Astrocyte of the spinal cord (primary cell): ENCODE data around the gene DPAGT1.

Source experiments
- DNase-seq: peaks from one replicate; pipeline ENCODE4 v3.0.0; 2011; ENCODE audit warnings: low read depth, low spot score
- H3K4me3 ChIP-seq: 2 replicates; pipeline ENCODE4 v1.5.1; 2011; ENCODE audit warnings: low read depth, mild to moderate bottlenecking, low read length, moderate library complexity
- CTCF ChIP-seq: IDR thresholded peaks from 2 replicates; pipeline ENCODE4 v1.5.1; 2012; ENCODE audit warnings: low read depth, mild to moderate bottlenecking, low read length, inconsistent platforms
- in situ Hi-C: cut with HindIII; loops from 2 replicates; pipeline ENCODE4 v1.10.0; 2017; ENCODE audit warnings: low sequenced_read_pairs

Gene DPAGT1

GRCh38 chr11:119089319-119089718 is 12.3 kb downstream of the DPAGT1 start:
- H3K4me3 ChIP-seq = no peak overlapping the region
- TF ChIP-seq CTCF = no peak
- DNase-seq = no peak
- in situ Hi-C loops = no loop called here

DNA sequence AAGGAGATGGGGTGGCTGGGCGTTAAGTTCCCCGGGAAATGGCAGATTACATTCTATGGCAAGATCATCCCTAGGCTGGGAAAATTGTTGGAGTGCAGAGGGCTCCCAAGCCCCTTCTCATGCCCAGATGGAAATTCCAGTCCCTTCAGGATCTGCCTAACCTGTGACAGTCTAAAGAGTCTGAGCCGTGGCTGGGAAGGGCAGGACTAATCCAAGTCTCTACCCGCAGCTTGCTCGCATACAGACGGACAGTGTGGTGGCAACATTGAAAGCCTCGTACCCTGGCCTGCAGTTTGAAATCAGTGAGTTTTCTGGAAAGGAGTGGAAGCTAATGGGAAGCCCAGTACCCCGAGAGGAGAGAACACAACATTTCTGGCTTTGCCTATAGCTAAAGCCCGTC is 13.2 kb downstream of the DPAGT1 start:
- no peak overlapping the region for H3K4me3 ChIP-seq
- no peak for TF ChIP-seq CTCF
- DNase-seq = no peak
- in situ Hi-C loops = no loop called here

- no peak for DNase-seq
- no peak overlapping the region for H3K4me3 ChIP-seq
- TF ChIP-seq CTCF = no peak
- in situ Hi-C loops = no loop called here
Measured at GRCh38 chr11:119087747-119088241, 13.9 kb downstream of the DPAGT1 start.

DNA sequence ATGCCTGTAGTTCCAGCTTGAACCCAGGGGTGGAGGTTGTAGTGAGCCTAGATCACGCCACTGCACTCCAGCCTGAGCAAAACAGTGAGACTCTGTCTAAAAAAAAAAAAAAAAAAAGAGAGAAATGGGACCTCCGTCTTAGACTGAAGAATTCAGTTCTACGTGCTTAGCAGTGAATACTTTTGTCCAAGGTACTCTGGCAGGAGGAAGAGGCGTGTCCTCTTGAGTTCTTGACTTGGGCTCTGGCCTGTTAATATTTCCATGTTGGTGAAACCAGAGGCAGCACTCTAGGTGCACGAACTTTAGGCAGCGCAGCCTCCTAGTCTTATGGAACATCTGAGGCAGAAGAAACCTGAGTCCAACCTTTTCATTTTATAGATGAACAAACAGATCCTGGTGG is 14.5 kb downstream of the DPAGT1 start:
- TF ChIP-seq CTCF = no peak
- DNase-seq = no peak
- H3K4me3 ChIP-seq = no peak overlapping the region
- in situ Hi-C loops = no loop called here

DNA sequence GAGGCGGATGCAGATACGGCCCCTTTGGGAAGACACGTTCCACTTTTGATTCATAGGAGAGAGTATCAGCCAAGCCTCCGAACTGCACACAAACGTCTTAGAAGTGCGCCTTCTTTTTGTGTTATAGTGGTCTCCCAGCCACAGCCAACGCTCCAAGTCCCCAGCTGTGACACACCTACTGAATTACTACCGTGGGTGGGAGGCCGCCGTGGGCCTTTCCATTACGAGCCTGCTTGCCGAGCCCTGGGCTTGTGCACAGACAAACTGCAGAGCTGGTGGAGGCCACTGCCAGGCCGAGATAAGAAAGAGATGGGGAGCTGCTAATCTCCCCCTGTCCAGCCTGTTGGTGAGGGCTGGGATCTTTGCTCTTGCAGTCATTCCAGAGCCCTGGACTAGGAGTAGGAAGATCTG is 16.2 kb downstream of the DPAGT1 start:
- DNase-seq = no peak
- no peak for TF ChIP-seq CTCF
- peak overlapping the region; percentile 91 for H3K4me3 ChIP-seq
- in situ Hi-C loops = no loop called here

DNA sequence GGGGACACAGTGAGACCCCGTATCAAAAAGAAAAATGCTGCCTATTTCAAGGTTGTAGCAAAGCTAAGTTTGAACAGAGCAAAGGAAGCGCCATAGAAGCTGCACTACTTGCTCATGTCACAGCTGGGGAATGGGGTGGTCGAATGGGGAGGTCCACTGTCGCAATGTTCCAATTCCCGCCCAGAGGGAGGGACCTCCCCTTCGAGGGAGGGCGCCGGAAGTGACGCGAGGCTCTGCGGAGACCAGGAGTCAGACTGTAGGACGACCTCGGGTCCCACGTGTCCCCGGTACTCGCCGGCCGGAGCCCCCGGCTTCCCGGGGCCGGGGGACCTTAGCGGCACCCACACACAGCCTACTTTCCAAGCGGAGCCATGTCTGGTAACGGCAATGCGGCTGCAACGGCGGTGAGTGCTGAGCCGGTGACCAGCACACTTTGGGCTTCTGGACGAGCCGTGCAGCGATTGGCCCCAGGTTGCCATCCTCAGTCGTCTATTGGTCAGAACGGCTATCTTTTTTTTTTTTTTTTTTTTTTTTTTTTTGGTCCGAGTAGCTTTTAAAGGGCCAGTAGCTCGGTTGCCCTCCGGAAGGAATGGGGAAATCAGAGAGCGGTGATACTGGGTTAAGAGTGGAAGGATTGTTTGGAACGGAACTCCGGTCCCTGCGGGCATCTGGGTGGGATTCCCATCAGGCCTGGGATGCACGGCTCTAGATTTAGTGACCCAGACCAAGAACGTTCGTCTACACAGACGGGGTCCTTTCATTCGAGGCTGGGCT is 16.8 kb downstream of the DPAGT1 start, which contains the start of gene HMBS:
TSS of gene HMBS (plus strand) at position 219 of the 774 bp plus-strand sequence. CDS start at position 372, 153 bp downstream.
- DNase-seq = peak; percentile 94
- H3K4me3 ChIP-seq = peak within 1 kb of the TSS; percentile 91
- no peak for TF ChIP-seq CTCF
- in situ Hi-C loops = no loop called here
